HG03342 (cell line): ENCODE measurements around the gene ERC2.

Source experiments
- ATAC-seq: cut with Tn5 transposase; IDR thresholded peaks from one replicate; pipeline ENCODE4 v1.9.1; 2021; ENCODE audit warnings: mild to moderate bottlenecking, moderate library complexity; ENCODE audit not compliant: unreplicated experiment

Gene ERC2

GRCh38 chr3:55636300-55637195, 831.7 kb downstream of the ERC2 start:
- ATAC-seq, result no peak

- no peak for ATAC-seq
Observed at GRCh38 chr3:55634345-55634744, 833.9 kb downstream of the ERC2 start.

GRCh38 chr3:55633333-55633732, 834.9 kb downstream of the ERC2 start:
- no peak for ATAC-seq

GRCh38 chr3:55631766-55632331, 836.4 kb downstream of the ERC2 start:
- no peak for ATAC-seq

DNA sequence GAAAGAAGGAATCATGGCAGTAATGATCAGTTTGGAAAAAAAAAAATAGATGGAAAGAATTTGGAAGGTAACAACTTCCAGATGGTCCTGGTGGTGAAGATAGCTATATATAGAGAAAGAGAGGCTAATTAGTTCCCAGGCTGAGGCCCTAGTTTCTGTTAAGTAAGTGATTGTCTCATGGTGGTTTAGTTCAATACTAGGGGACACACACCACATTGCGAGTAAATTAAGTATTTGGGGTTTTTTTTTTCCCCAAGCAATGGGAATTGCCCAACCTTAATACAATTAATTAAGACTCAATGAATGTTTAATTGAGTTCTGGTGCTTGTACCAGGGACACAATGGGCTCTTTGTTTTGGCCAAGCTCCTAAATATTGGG, 837.4 kb downstream of the ERC2 start:
- no peak for ATAC-seq

GRCh38 chr3:55630280-55630920, 837.9 kb downstream of the ERC2 start:
- no peak for ATAC-seq

- ATAC-seq, result no peak
Observed at GRCh38 chr3:55629432-55629831, 838.8 kb downstream of the ERC2 start.

DNA sequence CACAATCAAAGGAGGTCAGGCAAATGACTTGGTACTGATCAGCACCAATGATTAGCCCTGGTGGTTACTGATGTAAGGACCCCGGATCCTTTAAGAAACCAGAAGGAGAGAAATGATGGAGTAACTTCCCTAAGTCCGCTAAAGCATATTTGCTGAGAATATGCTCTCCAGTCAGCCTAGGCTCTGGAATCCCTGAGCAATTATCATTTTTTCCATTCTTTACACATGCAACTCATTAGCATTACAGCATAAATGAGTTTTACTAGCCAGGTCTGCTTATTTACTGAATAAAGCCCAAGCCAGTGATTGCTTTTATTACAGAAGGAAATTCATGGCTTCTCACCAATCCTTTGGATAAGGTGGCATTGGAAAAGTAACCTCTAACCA, 842.0 kb downstream of the ERC2 start:
- ATAC-seq, result no peak

- ATAC-seq, result no peak
Observed at GRCh38 chr3:55624238-55624637, 844.0 kb downstream of the ERC2 start.

DNA sequence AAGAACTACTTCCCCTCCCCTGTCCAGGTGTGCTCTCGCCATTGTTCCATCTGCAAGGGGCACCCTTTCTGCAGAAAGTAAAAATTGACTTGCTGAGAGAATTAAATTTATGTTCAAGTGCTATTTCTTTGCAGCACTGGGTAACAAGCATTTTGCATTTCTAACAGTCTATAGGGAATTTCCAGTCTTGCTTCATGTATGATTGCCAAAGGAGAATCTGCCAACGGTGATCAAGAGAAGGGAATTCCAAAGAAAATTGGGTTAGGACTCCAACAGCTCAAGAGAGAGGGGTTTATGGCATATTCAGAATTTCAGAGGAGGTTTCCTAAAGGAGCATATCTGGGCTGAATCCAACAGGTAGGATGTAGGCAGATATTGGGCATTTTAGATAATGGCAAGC, 844.5 kb downstream of the ERC2 start:
- ATAC-seq, result no peak

DNA sequence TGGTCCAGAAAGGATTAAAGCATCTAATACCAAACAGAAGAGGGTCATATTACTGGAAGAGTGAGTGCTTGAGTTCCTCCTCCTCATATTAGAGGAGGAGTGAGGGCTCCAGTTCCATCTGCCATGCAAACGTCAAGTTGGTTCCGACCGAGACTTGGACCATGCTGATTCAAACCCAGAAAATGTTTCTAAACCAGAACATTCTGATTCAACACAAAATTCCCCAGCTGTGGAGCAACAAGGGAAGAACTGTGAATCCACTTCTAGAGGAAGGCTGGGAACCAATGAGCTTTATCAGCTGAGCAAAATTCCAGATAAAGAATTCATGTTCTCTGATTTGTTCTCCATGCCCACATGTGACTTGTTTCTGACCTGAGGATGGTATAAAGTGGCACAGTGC, 845.5 kb downstream of the ERC2 start:
- ATAC-seq, result no peak

DNA sequence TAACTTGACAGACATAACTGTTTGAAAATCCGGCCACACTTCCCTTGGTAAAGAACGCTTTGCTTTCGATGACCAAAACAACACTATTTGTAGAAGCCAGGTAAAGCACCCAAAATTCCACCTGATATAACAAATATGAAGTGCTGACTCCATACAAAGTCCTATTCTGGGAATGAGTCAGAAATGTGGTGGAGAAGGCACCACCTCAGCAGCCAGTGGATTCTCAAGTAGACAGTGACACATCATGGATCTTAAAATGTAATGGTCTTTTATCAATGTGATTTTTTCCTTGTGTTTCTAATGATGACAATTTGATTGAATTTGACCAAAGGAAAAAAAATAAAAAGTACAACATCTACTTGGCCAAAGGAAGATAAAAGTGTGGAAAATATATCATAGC, 846.2 kb downstream of the ERC2 start:
- no peak for ATAC-seq

DNA sequence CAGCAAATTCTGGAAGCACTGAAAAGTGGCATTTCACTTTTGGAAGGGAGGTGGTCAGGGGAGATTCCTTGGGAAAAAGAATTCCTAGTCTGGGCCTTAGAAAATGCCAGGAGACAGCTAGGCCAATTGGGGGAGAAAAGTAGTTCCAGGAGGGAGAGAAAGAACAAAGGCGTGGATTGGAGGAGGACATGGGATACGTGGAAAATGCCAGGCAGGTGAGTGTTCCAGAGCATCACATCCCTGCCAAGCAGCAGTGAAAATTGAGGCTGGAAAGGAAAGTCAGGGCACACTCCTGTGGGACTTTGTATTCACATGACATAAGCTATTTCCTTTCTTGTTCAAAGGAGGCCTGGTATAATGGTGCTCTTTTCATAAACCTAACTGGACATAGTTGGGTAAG, 846.6 kb downstream of the ERC2 start:
- ATAC-seq, result no peak

- ATAC-seq, result no peak
Observed at GRCh38 chr3:55621026-55621422, 847.2 kb downstream of the ERC2 start.

- no peak for ATAC-seq
Observed at GRCh38 chr3:55620351-55621025, 847.8 kb downstream of the ERC2 start.

DNA sequence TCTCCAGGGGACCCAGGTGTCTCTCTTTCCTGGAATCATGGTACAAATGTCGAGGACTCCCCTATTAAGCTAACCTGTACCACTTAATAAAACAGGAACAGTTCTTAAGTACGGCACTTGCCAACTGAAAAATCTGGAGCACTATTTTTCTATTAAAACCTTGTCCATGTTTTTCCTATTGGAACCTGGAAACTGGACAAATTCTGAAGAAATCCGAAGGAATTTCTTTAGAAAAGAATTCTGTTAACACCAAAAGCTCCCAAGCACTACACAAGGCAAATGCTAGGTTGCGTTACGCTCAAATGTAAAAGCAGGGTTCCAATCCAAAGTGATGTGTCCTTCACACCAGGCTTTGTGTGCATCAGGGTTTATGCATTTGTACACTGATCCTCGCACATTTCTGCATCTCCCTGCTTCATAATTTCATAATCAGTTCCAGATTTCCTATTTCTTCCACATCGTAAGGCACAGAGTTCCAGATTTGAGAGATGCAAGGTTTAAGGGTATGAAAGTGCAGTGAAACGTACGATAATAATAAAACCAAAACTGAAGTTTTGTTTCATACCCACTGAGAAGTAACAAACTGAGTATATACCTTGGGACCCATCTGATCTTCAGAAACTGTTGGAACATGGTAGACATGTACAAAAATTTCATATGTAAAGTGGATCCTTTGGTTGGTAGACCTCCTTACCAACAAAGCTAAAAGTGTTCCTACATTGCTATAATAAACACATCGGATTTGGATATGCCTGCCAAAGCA, 849.0 kb downstream of the ERC2 start:
- ATAC-seq, result no peak

GRCh38 chr3:55617385-55617784, 850.9 kb downstream of the ERC2 start:
- no peak for ATAC-seq

DNA sequence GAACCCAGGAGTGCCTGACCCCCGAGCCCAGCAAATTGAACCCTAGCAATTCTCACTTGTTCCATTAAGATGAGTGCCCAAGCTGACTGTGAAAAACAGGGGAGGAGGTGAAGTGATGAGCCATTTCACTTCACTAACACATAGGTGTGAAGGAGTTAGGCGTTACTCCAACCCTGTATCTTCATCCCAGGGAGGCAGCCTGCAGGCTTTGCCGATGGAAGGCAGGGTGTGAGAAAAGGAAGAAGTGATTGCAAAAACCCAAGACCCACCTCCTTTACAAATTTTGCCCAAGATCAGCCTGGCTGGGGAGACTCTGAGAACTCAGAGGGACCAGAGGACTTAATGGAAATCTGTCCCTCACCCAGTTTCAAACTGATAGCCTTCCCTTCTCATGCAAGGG, 851.5 kb downstream of the ERC2 start:
- no peak for ATAC-seq

DNA sequence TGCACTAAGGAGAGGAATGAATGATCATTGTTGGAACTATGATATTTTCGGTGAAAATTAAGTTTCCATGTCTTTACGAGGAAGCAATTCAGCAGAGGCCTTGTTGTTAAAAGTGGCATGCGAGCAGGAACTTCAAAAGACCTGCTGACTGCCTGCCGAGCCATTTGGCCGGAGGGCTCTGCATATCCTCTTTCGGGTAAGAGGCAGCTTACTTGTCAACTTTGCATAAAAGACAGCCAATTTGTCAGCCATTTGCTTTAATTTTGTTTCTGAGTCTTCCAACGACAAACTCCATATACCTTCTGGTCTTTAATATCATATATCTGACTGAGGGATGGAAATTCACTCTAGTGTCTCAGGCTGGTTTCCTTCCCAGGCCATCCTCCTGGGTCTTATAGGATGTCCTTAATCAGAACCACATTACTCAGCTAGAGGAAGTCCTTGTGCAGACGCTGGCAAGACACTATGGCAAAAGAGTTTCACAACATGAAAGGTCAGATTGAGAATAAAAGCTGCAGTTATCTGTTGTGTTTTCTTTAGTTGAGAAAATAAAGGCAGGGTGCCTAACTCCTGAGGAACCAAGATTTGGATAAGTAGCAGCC, 852.5 kb downstream of the ERC2 start:
- no peak for ATAC-seq

DNA sequence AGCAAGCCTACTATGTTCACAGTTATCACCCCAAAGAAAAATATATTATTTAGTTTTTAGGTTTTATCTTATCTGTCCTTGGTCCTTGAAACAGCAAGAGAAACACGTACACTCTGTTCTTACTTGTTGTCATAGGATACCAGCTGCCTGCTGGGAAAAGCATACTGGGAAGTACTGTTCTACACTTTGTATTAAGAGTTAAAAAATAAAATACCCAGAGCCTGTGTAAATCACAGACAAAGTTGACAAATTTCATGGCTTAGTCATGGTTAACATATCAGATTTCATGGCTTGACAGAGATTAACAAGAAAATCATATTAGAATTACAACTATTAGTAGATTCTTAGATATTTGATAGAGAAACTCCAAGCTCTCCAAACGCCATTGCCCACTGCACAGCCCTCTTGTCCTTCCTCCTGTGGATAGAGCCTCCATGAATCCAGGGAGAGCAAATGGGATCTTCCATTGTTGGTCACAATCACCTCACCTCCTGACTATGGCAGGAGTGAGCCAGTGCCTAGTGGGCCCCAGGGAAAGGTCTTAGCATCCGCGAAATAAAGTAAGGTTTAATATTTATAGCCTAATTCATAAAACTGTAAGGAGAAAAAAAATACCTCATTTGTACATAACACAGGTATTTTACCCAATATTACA, 853.1 kb downstream of the ERC2 start:
- no peak for ATAC-seq
